PC-9 (cell line): Measurements from ENCODE around the gene OPTN. TPM values are rescaled to one million over a fixed set of nuclear protein-coding genes. Genes with fewer than 3 reads are reported as not detected.

Experiments used
- BruUV-seq: library from RNA; stranded (reverse); fragments of 400-500 nt; replicated peaks from 2 replicates; lab custom pipeline; 2021; lab: Mats Ljungman, UMichigan
- CTCF ChIA-PET: fragments of 300-600 bp; sonication (Branson Sonifier 250); formaldehyde crosslinking; loops from one replicate; lab custom pipeline; 2022; ENCODE audit warnings: antibody characterized with exemption; lab: Charles Lee
- POLR2A ChIA-PET: fragments of 300-600 bp; sonication (Branson Sonifier 250); formaldehyde crosslinking; loops from one replicate; lab custom pipeline; 2022; ENCODE audit warnings: antibody characterized with exemption; ENCODE audit not compliant: unreplicated experiment; lab: Charles Lee
- DNase-seq, 2 experiments: peaks; one replicate each; pipeline versions ENCODE4 v3.0.0 to v3.0.0-alpha.2; 2015 to 2022; ENCODE audit warnings: mixed read lengths in 1 of 2
- H2AFZ ChIP-seq: fragments of 200-600 bp; sonication (generic); 2 replicates; pipeline ENCODE4 v1.8.1; 2017; ENCODE audit warnings: antibody characterized with exemption
- H3F3A ChIP-seq: fragments of 200-600 bp; sonication (generic); 2 replicates; pipeline ENCODE4 v1.8.1; 2017; ENCODE audit warnings: antibody characterized with exemption, mild to moderate bottlenecking, low read depth; ENCODE audit not compliant: insufficient read depth
- H3K27ac ChIP-seq: fragments of 200-600 bp; sonication (generic); 2 replicates; pipeline ENCODE4 v1.6.1; 2016; ENCODE audit warnings: mixed run types
- H3K27me3 ChIP-seq: fragments of 200-600 bp; sonication (generic); 2 replicates; pipeline ENCODE4 v1.6.1; 2016; ENCODE audit warnings: low read depth, mixed run types; ENCODE audit not compliant: insufficient read depth
- H3K36me3 ChIP-seq: fragments of 200-600 bp; sonication (generic); 2 replicates; pipeline ENCODE4 v1.6.1; 2016; ENCODE audit warnings: low read depth, mixed run types
- H3K4me1 ChIP-seq: fragments of 200-600 bp; sonication (generic); replicated peaks from 2 replicates; pipeline ENCODE4 v1.6.1; 2016; ENCODE audit warnings: mixed run types; ENCODE audit not compliant: insufficient read depth
- H3K4me2 ChIP-seq: fragments of 200-600 bp; sonication (generic); 2 replicates; pipeline ENCODE4 v1.6.1; 2017; ENCODE audit warnings: mixed run types
- H3K4me3 ChIP-seq: fragments of 200-600 bp; sonication (generic); 2 replicates; pipeline ENCODE4 v1.6.1; 2016; ENCODE audit warnings: mixed run types
- H3K79me2 ChIP-seq: fragments of 200-600 bp; sonication (generic); 2 replicates; pipeline ENCODE4 v1.6.1; 2017; ENCODE audit warnings: low read depth, mixed run types
- H3K9me2 ChIP-seq: fragments of 200-600 bp; sonication (generic); 2 replicates; pipeline ENCODE4 v1.8.1; 2017; ENCODE audit warnings: mild to moderate bottlenecking; ENCODE audit not compliant: insufficient read depth
- H3K9me3 ChIP-seq: fragments of 200-600 bp; sonication (generic); 2 replicates; pipeline ENCODE4 v1.8.1; 2016; ENCODE audit warnings: low read depth; ENCODE audit not compliant: insufficient read depth
- H4K20me1 ChIP-seq: fragments of 200-600 bp; sonication (generic); 2 replicates; pipeline ENCODE4 v1.8.1; 2017; ENCODE audit not compliant: insufficient read depth
- EZH2 ChIP-seq: fragments of 200-600 bp; sonication (generic); IDR thresholded peaks from 2 replicates; pipeline ENCODE4 v1.8.0; 2017; ENCODE audit warnings: antibody characterized with exemption, low read depth
- intact Hi-C: fragments of 100-400 bp; cut with micrococcal nuclease; formaldehyde crosslinking; loops from one replicate; pipeline ENCODE4 v1.10.0; 2022; ENCODE audit not compliant: unreplicated experiment
- total RNA-seq: library from RNA; stranded (reverse); gene quantifications from 2 replicates; pipeline ENCODE4 v1.2.3, GENCODE V29; 2021
- TF ChIP-seq, protein P1 (sequence below): fragments of 200-600 bp; sonication (generic); conservative IDR thresholded peaks from 2 replicates; pipeline ENCODE4 v1.6.1; 2017; ENCODE audit warnings: mixed run types, antibody characterized with exemption, mild to moderate bottlenecking, moderate library complexity

Gene OPTN
- total RNA-seq, 1 experiment from 2014 or later, result 26.6 TPM

DNA sequence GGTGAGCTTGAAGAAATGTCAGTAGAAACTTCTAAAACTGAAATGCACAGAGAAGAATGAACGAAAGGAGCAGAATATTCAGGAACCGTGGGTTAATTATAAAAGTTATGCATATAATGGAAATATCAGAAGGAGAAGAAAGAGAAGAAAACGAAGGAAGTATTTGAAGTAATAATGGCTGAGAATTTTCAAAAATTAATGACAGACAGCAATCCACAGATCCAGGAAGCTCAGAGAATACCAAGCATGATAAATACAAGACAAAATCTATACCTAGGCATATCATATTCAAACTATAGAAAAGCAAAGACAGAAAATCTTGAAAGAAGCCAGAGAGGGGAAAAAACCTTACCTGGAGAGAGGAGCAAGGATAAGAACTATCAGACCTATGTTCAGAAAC, 44.9 kb downstream of the OPTN start:
- H3K27me3 ChIP-seq, result no peaks in the 10 kb centered on the region
- ChIA-PET POLR2A (no interaction called here), CTCF (no interaction called here)
- H3K79me2 ChIP-seq, result no peaks in the 10 kb centered on the region
- H3K4me2 ChIP-seq, result no peak overlapping the region
- no peak overlapping the region for H2AFZ ChIP-seq
- H3K9me3 ChIP-seq, result no peaks in the 10 kb centered on the region
- no peaks in the 10 kb centered on the region for H4K20me1 ChIP-seq
- intact Hi-C loops, result no loop called here
- BruUV-seq, result no TSS peak
- H3K9me2 ChIP-seq, result no peaks in the 10 kb centered on the region
- no peaks in the 10 kb centered on the region for H3K36me3 ChIP-seq
- no peak for DNase-seq
- H3K27ac ChIP-seq, result no peak overlapping the region
- TF ChIP-seq, protein P1, sequence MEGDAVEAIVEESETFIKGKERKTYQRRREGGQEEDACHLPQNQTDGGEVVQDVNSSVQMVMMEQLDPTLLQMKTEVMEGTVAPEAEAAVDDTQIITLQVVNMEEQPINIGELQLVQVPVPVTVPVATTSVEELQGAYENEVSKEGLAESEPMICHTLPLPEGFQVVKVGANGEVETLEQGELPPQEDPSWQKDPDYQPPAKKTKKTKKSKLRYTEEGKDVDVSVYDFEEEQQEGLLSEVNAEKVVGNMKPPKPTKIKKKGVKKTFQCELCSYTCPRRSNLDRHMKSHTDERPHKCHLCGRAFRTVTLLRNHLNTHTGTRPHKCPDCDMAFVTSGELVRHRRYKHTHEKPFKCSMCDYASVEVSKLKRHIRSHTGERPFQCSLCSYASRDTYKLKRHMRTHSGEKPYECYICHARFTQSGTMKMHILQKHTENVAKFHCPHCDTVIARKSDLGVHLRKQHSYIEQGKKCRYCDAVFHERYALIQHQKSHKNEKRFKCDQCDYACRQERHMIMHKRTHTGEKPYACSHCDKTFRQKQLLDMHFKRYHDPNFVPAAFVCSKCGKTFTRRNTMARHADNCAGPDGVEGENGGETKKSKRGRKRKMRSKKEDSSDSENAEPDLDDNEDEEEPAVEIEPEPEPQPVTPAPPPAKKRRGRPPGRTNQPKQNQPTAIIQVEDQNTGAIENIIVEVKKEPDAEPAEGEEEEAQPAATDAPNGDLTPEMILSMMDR, result no peak
- no peak for TF ChIP-seq EZH2
- no peaks in the 10 kb centered on the region for H3F3A ChIP-seq
- H3K4me1 ChIP-seq, result 0 out of 2 replicates have a peak, but pooled peaks cover 10% of the 10 kb centered on the region
- H3K4me3 ChIP-seq, result no peak overlapping the region

GRCh38 chr10:13146379-13146778, 46.4 kb downstream of the OPTN start:
- H3K4me1 ChIP-seq, result 0 out of 2 replicates have a peak, but pooled peaks cover 10% of the 10 kb centered on the region
- H4K20me1 ChIP-seq, result no peaks in the 10 kb centered on the region
- ChIA-PET CTCF (no interaction called here), POLR2A (interaction anchor here (0.6 kb wide), 1 partner anchor 657 kb away, joined by 4 read pairs; no protein-coding TSS in a partner anchor)
- DNase-seq, result peak; percentile 33 to 49
- H3K9me2 ChIP-seq, result no peaks in the 10 kb centered on the region
- TF ChIP-seq, protein P1, result no peak
- TF ChIP-seq EZH2, result no peak
- no peaks in the 10 kb centered on the region for H3K79me2 ChIP-seq
- intact Hi-C loops, result no loop called here
- no peak overlapping the region for H2AFZ ChIP-seq
- no peak overlapping the region for H3K27ac ChIP-seq
- H3K27me3 ChIP-seq, result no peaks in the 10 kb centered on the region
- no peaks in the 10 kb centered on the region for H3F3A ChIP-seq
- H3K4me2 ChIP-seq, result no peak overlapping the region
- no peak overlapping the region for H3K4me3 ChIP-seq
- no TSS peak for BruUV-seq
- H3K9me3 ChIP-seq, result no peaks in the 10 kb centered on the region
- H3K36me3 ChIP-seq, result no peaks in the 10 kb centered on the region

GRCh38 chr10:13147161-13147560, 47.2 kb downstream of the OPTN start:
- H3K4me3 ChIP-seq, result no peak overlapping the region
- H3K27me3 ChIP-seq, result no peaks in the 10 kb centered on the region
- no peaks in the 10 kb centered on the region for H3K9me2 ChIP-seq
- DNase-seq, result no peak
- H3K79me2 ChIP-seq, result no peaks in the 10 kb centered on the region
- intact Hi-C loops, result no loop called here
- BruUV-seq, result no TSS peak
- no peaks in the 10 kb centered on the region for H3K36me3 ChIP-seq
- ChIA-PET POLR2A (interaction anchor here (0.6 to 0.9 kb wide), 2 partner anchors 439 to 658 kb away, joined by 4 to 9 read pairs; partner anchors contain the start of gene PRPF18), CTCF (no interaction called here)
- no peaks in the 10 kb centered on the region for H3F3A ChIP-seq
- 0 out of 2 replicates have a peak, but pooled peaks cover 12% of the 10 kb centered on the region for H3K4me1 ChIP-seq
- no peak overlapping the region for H3K4me2 ChIP-seq
- TF ChIP-seq EZH2, result no peak
- TF ChIP-seq, protein P1, result no peak
- H3K9me3 ChIP-seq, result no peaks in the 10 kb centered on the region
- H4K20me1 ChIP-seq, result no peaks in the 10 kb centered on the region
- no peak overlapping the region for H2AFZ ChIP-seq
- H3K27ac ChIP-seq, result no peak overlapping the region
